Fibroblast of skin of left biceps (primary cell): ENCODE data around the gene CMTR1.
"Not testable (repeated sequence)": the region's sequence is repeated elsewhere in the genome, so short reads cannot be mapped to it uniquely, and the experiment has no call there.

Source experiments
- DNase-seq, 2 experiments: peaks; one replicate each; pipeline ENCODE4 v3.0.0-alpha.2; 2013; ENCODE audit warnings: low read depth in 2 of 2

CMTR1 gene

DNA sequence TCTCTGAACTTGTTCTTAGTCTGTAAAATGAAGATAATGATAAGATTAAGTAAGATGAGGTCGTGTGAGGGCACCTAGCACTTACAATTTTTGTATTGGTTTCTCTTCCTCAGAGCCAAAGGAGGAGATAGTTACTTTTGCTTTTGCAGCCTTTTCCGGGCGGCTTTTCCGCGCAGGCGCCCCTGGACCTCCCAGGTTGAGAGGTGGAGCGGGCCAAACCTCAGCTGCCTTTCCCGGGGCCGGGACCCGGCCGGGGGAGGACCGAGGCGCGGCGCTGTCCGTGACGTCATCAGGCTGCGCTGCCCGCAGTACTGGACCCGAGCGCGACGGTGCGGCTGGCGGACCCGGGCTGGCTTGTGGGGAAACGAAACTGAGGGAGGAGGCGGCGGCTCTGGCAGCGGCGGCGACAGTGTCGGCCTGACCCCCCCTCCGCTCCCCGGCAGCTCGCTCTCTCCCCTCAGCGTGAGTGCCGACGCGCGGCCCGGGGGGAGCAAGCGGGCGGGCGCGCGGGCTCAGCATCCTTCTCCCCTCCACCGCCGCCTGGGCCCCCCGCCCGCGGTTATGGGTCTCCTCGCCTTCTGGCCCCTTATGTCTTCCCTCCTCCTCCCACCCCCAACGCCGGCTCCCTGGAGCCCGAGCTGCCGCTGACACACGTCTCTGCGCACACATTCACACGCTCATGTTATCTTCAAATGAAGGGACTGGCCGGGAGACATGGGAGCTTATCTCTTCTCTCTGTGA, at the start of gene CMTR1:
Gene CMTR1 (plus strand): TSS at position 306 of the 741 bp plus-strand sequence. CDS start 2,409 bp downstream, outside the sequence.
- DNase-seq = peak; percentile 67 to 70

DNA sequence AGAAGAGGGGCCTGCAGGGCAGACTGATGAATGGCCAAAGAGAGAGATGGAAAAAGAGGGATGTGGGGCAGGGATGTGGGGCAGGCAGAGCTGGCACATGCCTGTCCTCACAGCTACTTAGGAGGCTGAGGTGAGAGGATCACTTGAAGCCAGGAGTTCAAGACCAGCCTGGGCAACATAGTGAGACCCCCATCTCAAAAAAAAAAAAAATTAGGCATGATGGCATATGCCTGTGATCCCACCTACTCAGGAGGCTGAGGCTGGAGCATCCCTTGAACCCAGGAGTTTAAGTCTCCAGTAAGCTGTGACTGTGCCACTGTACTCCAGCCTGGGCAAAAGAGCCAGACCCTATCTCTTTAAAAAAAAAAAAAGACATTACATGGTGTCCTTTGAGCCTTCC, 44.4 kb upstream of the CMTR1 start:
- DNase-seq = no peak

- DNase-seq = no peak
Observed at GRCh38 chr6:37389857-37390256, 43.2 kb upstream of the CMTR1 start.

GRCh38 chr6:37391120-37391519, 41.9 kb upstream of the CMTR1 start:
- DNase-seq = no peak

- DNase-seq = no peak
Observed at GRCh38 chr6:37392821-37393220, 40.2 kb upstream of the CMTR1 start.

DNA sequence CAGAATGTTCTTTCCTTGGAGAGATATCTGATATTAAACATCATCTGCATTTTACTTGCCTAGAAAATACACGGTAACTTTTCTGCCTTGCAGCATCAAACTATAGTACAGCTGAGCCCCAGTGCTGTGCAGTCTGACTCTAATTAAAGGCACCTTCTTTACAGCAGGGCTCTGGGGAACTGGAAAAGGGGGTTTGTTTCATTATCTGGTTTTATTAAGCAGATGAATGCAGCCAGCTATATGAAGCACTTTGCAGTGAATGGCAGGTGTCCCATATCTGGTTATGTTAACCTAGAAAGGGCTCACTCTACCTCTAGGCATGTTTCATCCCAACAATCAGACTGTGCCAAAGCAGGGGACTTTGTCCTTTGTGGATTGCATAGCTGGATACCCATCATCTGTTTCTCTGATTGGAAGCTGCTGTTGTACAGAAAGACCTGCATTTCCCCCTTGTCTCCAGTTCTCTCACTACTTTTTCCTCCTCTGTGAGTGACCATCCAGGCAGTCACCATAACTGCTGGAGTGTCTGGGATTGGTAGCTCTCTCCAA, 39.6 kb upstream of the CMTR1 start:
- DNase-seq = no peak

DNA sequence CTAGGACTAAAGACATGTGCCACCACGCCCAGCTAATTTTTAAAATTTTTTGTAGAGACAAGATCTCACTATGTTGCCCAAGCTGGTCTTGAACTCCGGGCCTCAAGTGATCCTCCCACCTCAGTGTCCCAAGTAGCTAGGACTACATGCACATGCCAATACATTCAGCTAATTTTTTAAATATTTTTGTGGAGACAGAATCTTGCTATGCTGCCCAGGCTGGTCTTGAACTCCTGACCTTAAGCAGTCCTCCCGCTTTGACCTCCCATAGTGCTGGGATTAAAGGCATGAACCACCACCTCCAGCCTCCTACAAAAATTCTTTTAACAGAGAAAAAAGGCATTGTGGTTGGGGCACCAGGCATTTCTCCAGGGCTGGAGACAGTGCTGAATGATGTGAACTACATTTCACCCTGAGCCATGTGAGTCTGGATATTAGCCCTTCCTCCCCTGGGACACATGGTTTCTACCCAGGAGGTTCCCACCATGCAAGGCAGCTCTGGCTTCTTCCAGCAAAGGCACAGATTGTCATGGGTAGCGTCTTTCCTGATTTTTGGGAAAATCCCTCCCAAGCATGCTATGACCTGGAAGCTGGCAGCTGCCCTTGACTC, 36.3 kb upstream of the CMTR1 start:
- peak; percentile 36 to 42 for DNase-seq

- no peak for DNase-seq
Observed at GRCh38 chr6:37399131-37399530, 33.9 kb upstream of the CMTR1 start.

DNA sequence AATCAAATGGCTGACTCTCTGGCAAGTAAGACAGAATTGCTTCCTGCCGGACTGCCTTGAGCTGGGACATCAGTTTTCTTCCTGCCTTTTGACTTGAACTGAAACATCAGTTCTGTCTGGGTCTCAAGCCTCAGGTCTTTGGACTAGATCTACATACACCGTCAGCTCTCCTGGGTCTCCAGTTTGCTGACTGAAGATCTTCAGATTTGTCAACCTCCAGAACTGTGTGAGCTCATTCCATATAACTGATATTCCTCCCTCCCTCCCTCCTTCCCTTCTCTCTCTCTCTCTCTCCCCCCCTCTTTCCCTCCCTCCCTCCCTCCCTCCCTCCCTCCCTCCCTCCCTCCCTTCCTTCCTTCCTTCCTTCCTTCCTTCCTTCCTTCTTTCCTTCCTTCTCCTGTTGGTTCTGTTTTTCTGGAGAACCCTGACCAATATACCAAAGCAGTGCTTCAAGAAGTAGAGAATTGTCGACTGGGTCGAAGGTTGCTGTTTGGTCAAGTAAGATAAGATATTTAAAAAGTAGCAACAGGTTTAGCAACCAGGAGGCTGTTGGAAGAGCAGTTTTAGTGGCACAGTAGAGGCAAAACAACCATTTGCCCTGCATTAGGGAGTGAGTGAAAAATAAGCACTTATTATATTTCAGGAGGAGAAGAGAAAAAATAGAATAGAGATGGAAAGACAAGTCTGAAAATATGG, 33.1 kb upstream of the CMTR1 start:
- DNase-seq = no peak

DNA sequence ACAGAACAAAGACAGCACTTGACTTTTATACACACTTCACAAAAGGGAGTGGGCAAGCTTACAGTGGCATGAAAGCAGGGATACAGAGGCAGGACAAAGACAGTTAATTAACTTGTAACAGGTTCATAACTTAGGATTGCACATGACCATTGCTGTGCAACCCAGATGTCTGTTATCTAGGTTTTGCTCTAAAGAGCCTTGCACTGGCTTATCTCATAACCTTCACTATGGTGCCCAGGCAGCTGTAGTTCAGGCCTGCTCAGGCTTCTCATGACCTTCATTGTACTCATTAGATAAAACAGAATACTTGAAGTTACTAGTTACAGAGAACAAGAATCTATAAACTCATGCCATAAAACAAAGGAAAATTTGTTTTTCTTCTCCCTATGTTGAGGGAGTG, 31.4 kb upstream of the CMTR1 start:
- DNase-seq = not testable (repeated sequence)

DNA sequence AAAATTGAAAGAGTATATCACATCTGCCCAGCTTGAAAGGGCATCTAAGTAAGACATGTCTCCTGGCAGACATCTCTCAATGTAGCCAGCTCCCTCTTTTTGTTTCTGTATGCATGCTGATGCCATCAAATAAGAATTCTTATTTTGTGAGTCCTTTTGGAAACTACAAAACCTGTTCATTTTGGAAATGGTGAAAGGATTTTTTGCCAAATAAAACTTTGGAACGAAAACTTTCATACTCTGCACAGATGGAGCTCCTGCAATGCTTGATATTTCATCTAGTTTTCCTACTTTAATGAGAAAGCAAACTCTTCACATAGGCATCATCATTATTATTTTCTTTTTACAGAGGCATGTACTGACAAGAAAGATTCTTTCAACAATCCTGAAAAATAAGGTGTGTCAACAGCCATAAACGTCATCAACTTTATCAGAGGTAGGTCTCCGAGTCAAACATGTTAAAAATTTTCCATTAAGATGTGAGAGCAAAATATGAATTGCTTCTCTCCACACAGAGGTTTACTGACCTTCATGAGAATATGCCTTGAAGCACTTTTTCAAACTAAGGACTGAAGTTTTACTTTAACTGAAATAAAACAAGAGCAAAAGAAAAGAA, 26.2 kb upstream of the CMTR1 start:
- no peak for DNase-seq

DNA sequence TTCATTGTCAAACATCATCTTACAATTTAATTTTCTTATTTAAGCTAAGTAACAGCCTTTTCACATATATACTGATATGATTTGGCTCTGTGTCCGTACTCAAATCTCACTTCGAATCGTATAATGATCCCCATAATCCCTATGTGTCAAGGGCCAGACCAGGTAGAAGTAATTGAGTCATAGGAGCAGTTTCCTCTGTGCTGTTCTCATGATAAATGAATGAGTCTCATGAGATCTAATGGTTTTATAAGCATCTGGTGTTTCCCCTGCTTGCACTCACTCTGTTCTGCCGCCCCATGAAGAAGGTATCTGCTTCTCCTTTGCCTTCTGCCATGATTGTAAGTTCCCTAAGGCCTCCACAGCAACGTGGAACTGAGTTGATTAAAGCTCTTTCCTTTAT, 25.1 kb upstream of the CMTR1 start:
- DNase-seq = no peak

GRCh38 chr6:37409501-37409900, 23.5 kb upstream of the CMTR1 start:
- no peak for DNase-seq

- no peak for DNase-seq
Observed at GRCh38 chr6:37417393-37417792, 15.6 kb upstream of the CMTR1 start.

- DNase-seq = no peak
Observed at GRCh38 chr6:37418722-37419121, 14.3 kb upstream of the CMTR1 start.

GRCh38 chr6:37426058-37426944, 6.7 kb upstream of the CMTR1 start:
- DNase-seq = no peak

GRCh38 chr6:37426945-37427510, 6.0 kb upstream of the CMTR1 start:
- DNase-seq = no peak

DNA sequence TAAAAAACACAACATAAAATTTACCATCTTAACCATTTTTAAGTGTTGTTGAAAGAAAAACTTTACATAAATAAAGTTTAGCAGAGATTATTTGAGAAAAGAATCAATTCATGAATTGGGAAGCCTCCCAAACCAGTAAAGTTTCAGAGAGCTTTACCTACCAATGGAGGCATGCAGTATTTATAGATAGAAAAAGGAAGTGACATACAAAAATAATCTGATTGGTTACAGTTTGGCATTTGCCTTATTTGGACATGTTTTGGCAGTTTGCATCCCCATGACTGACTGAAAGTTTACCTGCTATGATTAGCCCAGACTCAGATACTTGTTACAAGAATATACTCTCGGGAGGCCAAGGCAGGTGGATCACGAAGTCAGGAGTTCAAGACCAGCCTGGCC, 3.7 kb upstream of the CMTR1 start:
- DNase-seq = no peak

DNA sequence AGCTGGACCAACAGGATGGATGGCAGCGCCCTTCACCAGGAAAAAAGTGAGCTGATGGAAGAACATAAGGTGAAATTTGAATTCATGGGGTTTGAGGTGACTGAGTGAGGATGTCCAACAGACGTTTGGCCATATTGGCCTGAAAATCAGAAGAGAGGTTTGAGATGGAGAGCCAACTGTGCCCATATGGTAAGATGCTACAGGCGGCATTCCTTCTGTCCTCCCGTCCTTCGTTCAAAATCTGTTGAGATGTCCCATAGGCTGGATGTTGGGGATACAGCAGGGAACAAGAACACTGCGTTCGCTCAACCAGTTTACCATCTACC, 468 bp upstream of the CMTR1 start:
- DNase-seq = no peak

DNA sequence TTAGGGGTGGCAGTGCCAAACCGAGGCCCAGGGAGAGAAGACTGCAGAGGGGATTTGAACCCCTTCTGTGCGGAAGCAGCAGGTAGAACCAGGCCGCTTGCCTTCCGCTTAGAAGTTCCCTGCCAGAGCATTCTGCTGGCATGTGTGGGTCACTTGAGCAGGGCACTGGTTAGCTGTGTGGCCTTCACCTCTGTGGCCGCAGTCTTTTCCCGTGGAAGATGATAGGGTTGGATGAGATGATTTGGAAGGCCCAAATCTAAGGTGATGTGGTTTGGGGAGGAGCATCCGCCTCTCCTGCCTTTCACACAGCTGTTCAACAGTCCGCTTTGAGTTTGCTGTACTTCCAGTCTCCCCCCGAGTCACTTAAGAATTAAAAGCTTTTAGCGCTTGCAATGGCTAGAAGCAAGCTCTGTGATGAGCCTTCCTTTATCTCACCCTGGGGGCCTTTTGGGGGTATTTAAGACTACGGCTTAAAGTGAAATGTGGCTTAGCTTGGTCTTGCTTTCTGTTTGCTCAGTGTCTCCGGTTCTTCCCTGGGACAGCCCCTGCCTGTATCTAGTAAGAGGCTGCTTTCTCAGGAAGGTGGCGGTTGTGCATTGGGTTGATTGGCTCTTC, 743 bp downstream of the CMTR1 start:
- DNase-seq = no peak

- no peak for DNase-seq
Observed at GRCh38 chr6:37435373-37435772, 2.4 kb downstream of the CMTR1 start.
